ENCODE measurements around the gene ME1. TPM values are rescaled to one million over a fixed set of nuclear protein-coding genes. Genes with fewer than 3 reads are reported as not detected.

The ME1 gene
- polyA plus RNA-seq (2012; ENCODE audit: insufficient read length, low read depth), result not detected

GRCh38 chr6:83430611-83431544, at the start of gene ME1:
ME1 (minus strand) TSS chr6:83431051; CDS start chr6:83430954, 97 bp downstream.
- TF ChIP-seq REST (IDR thresholded peaks at IDR 0.05; ENCODE audit: insufficient read depth in 1 of 2, low read depth in 2 of 2, low read length in 2 of 2), result no peak
- TF ChIP-seq SIN3A (IDR thresholded peaks at IDR 0.05; ENCODE audit: borderline replicate concordance, insufficient read depth, low read length), result no peak
- TF ChIP-seq POLR2AphosphoS5 (IDR thresholded peaks at IDR 0.05; ENCODE audit: low read depth, low read length), result no peak
- no peak for TF ChIP-seq FOXP2 (optimal IDR thresholded peaks at IDR 0.05; ENCODE audit: borderline replicate concordance, extremely low read depth, extremely low read length, insufficient read depth)
- TF ChIP-seq TAF1 (IDR thresholded peaks at IDR 0.05; ENCODE audit: borderline replicate concordance, insufficient read depth, low read length), result no peak

DNA sequence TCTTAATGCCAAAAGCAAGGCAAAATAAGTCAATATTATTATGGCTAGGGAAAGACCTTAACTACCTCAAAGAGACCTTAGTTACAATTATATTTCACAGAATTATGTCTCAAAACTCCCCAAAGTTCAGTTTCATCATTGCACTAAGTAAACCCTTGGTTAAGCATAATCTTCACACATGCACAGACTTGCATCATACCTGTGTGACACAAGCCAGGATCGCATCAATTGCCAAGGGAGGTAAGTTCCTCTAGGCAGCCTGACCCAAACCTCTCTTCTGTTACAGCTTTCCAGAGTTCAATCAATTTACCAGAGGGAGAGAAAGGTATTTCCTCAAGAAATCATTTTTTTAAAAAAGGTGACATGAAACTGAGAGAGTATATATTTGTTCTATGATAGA, 49.6 kb upstream of the ME1 start:
- no peak for TF ChIP-seq POLR2AphosphoS5 (IDR thresholded peaks at IDR 0.05; ENCODE audit: low read depth, low read length)
- TF ChIP-seq TAF1 (IDR thresholded peaks at IDR 0.05; ENCODE audit: borderline replicate concordance, insufficient read depth, low read length), result no peak
- no peak for TF ChIP-seq REST (IDR thresholded peaks at IDR 0.05; ENCODE audit: insufficient read depth in 1 of 2, low read depth in 2 of 2, low read length in 2 of 2)
- no peak for TF ChIP-seq FOXP2 (optimal IDR thresholded peaks at IDR 0.05; ENCODE audit: borderline replicate concordance, extremely low read depth, extremely low read length, insufficient read depth)
- no peak for TF ChIP-seq SIN3A (IDR thresholded peaks at IDR 0.05; ENCODE audit: borderline replicate concordance, insufficient read depth, low read length)

DNA sequence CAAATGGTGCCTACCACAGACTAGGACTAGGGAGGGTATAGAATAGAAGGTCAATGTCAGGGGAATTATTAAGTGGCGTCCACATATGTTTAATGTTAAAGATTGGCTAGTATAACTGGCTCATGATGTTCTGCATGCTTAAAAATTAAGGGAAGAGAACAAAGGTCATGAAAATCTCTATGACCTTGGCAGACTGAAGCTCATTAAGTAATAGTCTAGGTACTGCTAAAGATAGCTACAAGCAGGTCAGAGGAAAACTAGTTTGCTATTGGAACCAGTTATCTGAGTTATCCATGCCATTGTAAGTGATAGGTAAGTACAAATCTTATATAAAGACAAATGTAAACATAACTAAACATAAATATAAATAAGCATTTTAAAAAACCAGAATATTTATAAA, 48.5 kb upstream of the ME1 start:
- TF ChIP-seq SIN3A (IDR thresholded peaks at IDR 0.05; ENCODE audit: borderline replicate concordance, insufficient read depth, low read length), result no peak
- TF ChIP-seq TAF1 (IDR thresholded peaks at IDR 0.05; ENCODE audit: borderline replicate concordance, insufficient read depth, low read length), result no peak
- TF ChIP-seq REST (IDR thresholded peaks at IDR 0.05; ENCODE audit: insufficient read depth in 1 of 2, low read depth in 2 of 2, low read length in 2 of 2), result no peak
- no peak for TF ChIP-seq FOXP2 (optimal IDR thresholded peaks at IDR 0.05; ENCODE audit: borderline replicate concordance, extremely low read depth, extremely low read length, insufficient read depth)
- TF ChIP-seq POLR2AphosphoS5 (IDR thresholded peaks at IDR 0.05; ENCODE audit: low read depth, low read length), result no peak

- TF ChIP-seq SIN3A (IDR thresholded peaks at IDR 0.05; ENCODE audit: borderline replicate concordance, insufficient read depth, low read length) (no peak), REST (IDR thresholded peaks at IDR 0.05; ENCODE audit: insufficient read depth in 1 of 2, low read depth in 2 of 2, low read length in 2 of 2) (no peak), FOXP2 (optimal IDR thresholded peaks at IDR 0.05; ENCODE audit: borderline replicate concordance, extremely low read depth, extremely low read length, insufficient read depth) (no peak), TAF1 (IDR thresholded peaks at IDR 0.05; ENCODE audit: borderline replicate concordance, insufficient read depth, low read length) (no peak), POLR2AphosphoS5 (IDR thresholded peaks at IDR 0.05; ENCODE audit: low read depth, low read length) (no peak)
These were observed 46.1 kb upstream of the ME1 start for GRCh38 chr6:83476971-83477370.
